NB4 (cell line): Measurements from ENCODE around the gene NDN.
"Not testable (repeated sequence)": the region's sequence is repeated elsewhere in the genome, so short reads cannot be mapped to it uniquely, and the experiment has no call there.

ENCODE experiments used
- CTCF ChIP-seq: IDR thresholded peaks from one replicate; pipeline ENCODE4 v1.5.1; 2012; ENCODE audit warnings: low read depth, low read length
- MAX ChIP-seq: IDR thresholded peaks from 2 replicates; pipeline ENCODE4 v1.6.1; 2011; ENCODE audit warnings: low read depth, low read length
- MYC ChIP-seq: IDR thresholded peaks from 2 replicates; pipeline ENCODE4 v1.6.1; 2011; ENCODE audit warnings: low read depth, low read length
- POLR2A ChIP-seq: IDR thresholded peaks from 2 replicates; pipeline ENCODE4 v1.6.1; 2011; ENCODE audit warnings: mild to moderate bottlenecking; ENCODE audit not compliant: insufficient read length; ENCODE audit errors: extremely low read depth

- not testable (repeated sequence) for TF ChIP-seq CTCF, POLR2A, MAX, MYC
These were observed 27.0 kb upstream of the NDN start for GRCh38 chr15:23713874-23714656.
